HEK293 (cell line): ENCODE results near the gene ERBB4.

Experiments
- CTCF ChIA-PET: fragments of 350-600 bp; formaldehyde crosslinking; extraction: SDS; loops from one replicate; lab custom pipeline; 2021; ENCODE audit warnings: antibody characterized with exemption; lab: Yijun Ruan, JAX
- POLR2A ChIA-PET: fragments of 300-600 bp; formaldehyde crosslinking; extraction: SDS; loops from one replicate; lab custom pipeline; 2020; ENCODE audit warnings: antibody characterized with exemption, inconsistent platforms; lab: Yijun Ruan, JAX
- H3K27ac ChIP-seq: fragments of 200-500 bp; sonication (Bioruptor generic); 2 replicates; pipeline ENCODE4 v1.5.1; 2014; ENCODE audit warnings: low read depth, low read length, control low read depth, inconsistent platforms; ENCODE audit errors: extremely low read depth
- H3K36me3 ChIP-seq, 2 experiments: fragments of 200-500 bp in 1 of 2; sonication (Bioruptor generic) in 1 of 2; 1 replicate in 1 of 2; 2 replicates in 1 of 2; pipeline ENCODE4 v1.5.1; 2014 to 2017; ENCODE audit warnings: inconsistent platforms in 2 of 2, low read length in 2 of 2; ENCODE audit not compliant: control insufficient read depth in 2 of 2, insufficient read depth in 1 of 2
- H3K4me1 ChIP-seq: fragments of 200-500 bp; sonication (Bioruptor generic); 2 replicates; pipeline ENCODE4 v1.5.1; 2014; ENCODE audit warnings: mild to moderate bottlenecking, low read length, inconsistent platforms; ENCODE audit not compliant: control insufficient read depth, insufficient read depth
- H3K4me3 ChIP-seq: 2 replicates; pipeline ENCODE4 v1.5.1; 2011; ENCODE audit warnings: low read depth, mild to moderate bottlenecking, control low read depth, low read length, moderate library complexity
- H3K9me3 ChIP-seq: fragments of 200-500 bp; sonication (Bioruptor generic); 2 replicates; pipeline ENCODE4 v1.5.1; 2014; ENCODE audit warnings: low read depth, low read length, inconsistent platforms; ENCODE audit not compliant: control insufficient read depth, insufficient read depth
- BCL6B ChIP-seq: fragments of 450-650 bp; formaldehyde crosslinking; IDR thresholded peaks from 2 replicates; pipeline ENCODE4 v1.5.1; 2017; ENCODE audit warnings: missing biosample characterization, missing genetic modification characterization
- PBX3 ChIP-seq: sonication (generic); formaldehyde crosslinking; IDR thresholded peaks from 2 replicates; pipeline ENCODE4 v1.8.1; 2022; ENCODE audit warnings: mild to moderate bottlenecking, moderate library complexity, missing genetic modification reagents
- PRDM1 ChIP-seq: fragments of 450-650 bp; formaldehyde crosslinking; IDR thresholded peaks from 2 replicates; pipeline ENCODE4; 2016; ENCODE audit warnings: missing biosample characterization, missing genetic modification characterization
- PRDM10 ChIP-seq: fragments of 450-650 bp; formaldehyde crosslinking; IDR thresholded peaks from 2 replicates; pipeline ENCODE4 v1.5.1; 2016; ENCODE audit warnings: missing biosample characterization, missing genetic modification characterization
- PRDM4 ChIP-seq: fragments of 450-650 bp; formaldehyde crosslinking; IDR thresholded peaks from 2 replicates; pipeline ENCODE4 v1.5.1; 2017; ENCODE audit warnings: missing biosample characterization, missing genetic modification characterization
- SP3 ChIP-seq: fragments of 450-650 bp; formaldehyde crosslinking; IDR thresholded peaks from 2 replicates; pipeline ENCODE4 v1.5.1; 2016; ENCODE audit warnings: missing biosample characterization, missing genetic modification characterization
- ZFHX2 ChIP-seq: fragments of 450-650 bp; formaldehyde crosslinking; conservative IDR thresholded peaks from 2 replicates; pipeline ENCODE4 v1.5.1; 2016; ENCODE audit warnings: missing biosample characterization, missing genetic modification characterization
- ZNF174 ChIP-seq: fragments of 450-650 bp; formaldehyde crosslinking; IDR thresholded peaks from 2 replicates; pipeline ENCODE4 v1.5.0; 2017; ENCODE audit warnings: missing biosample characterization, mild to moderate bottlenecking, missing genetic modification characterization
- ZNF18 ChIP-seq: fragments of 450-650 bp; formaldehyde crosslinking; IDR thresholded peaks from 2 replicates; pipeline ENCODE4 v1.5.1; 2016; ENCODE audit warnings: missing biosample characterization, missing genetic modification characterization
- ZNF221 ChIP-seq: fragments of 450-650 bp; formaldehyde crosslinking; IDR thresholded peaks from 2 replicates; pipeline ENCODE4 v1.5.1; 2017; ENCODE audit warnings: missing biosample characterization, missing genetic modification characterization, borderline replicate concordance
- ZNF248 ChIP-seq: fragments of 450-650 bp; formaldehyde crosslinking; IDR thresholded peaks from 2 replicates; pipeline ENCODE4 v1.5.1; 2017; ENCODE audit warnings: missing biosample characterization, missing genetic modification characterization
- ZNF311 ChIP-seq: fragments of 450-650 bp; formaldehyde crosslinking; IDR thresholded peaks from 2 replicates; pipeline ENCODE4 v1.5.1; 2017; ENCODE audit warnings: missing biosample characterization, missing genetic modification characterization, borderline replicate concordance
- ZNF324 ChIP-seq: fragments of 450-650 bp; formaldehyde crosslinking; IDR thresholded peaks from 2 replicates; pipeline ENCODE4 v1.5.1; 2016; ENCODE audit warnings: missing biosample characterization, missing genetic modification characterization
- ZNF335 ChIP-seq: fragments of 450-650 bp; formaldehyde crosslinking; conservative IDR thresholded peaks from 2 replicates; pipeline ENCODE4 v1.5.1; 2016; ENCODE audit warnings: missing biosample characterization, missing genetic modification characterization
- ZNF394 ChIP-seq: fragments of 450-650 bp; formaldehyde crosslinking; IDR thresholded peaks from 2 replicates; pipeline ENCODE4 v1.5.1; 2016; ENCODE audit warnings: missing biosample characterization, missing genetic modification characterization, mild to moderate bottlenecking, moderate library complexity, borderline replicate concordance
- ZNF426 ChIP-seq: fragments of 450-650 bp; formaldehyde crosslinking; IDR thresholded peaks from 2 replicates; pipeline ENCODE4 v1.5.1; 2017; ENCODE audit warnings: missing biosample characterization, missing genetic modification characterization, mild to moderate bottlenecking, inconsistent platforms, moderate library complexity
- ZNF488 ChIP-seq: fragments of 450-650 bp; formaldehyde crosslinking; IDR thresholded peaks from 2 replicates; pipeline ENCODE4 v1.5.1; 2016; ENCODE audit warnings: missing biosample characterization, missing genetic modification characterization
- ZNF514 ChIP-seq: fragments of 450-650 bp; formaldehyde crosslinking; IDR thresholded peaks from 2 replicates; pipeline ENCODE4 v1.5.1; 2016; ENCODE audit warnings: missing biosample characterization, missing genetic modification characterization
- ZNF558 ChIP-seq: fragments of 450-650 bp; formaldehyde crosslinking; IDR thresholded peaks from 2 replicates; pipeline ENCODE4 v1.5.1; 2016; ENCODE audit warnings: missing biosample characterization, missing genetic modification characterization
- ZNF629 ChIP-seq: fragments of 450-650 bp; formaldehyde crosslinking; IDR thresholded peaks from 2 replicates; pipeline ENCODE4 v1.5.1; 2017; ENCODE audit warnings: missing biosample characterization, missing genetic modification characterization
- ZNF785 ChIP-seq: fragments of 450-650 bp; formaldehyde crosslinking; IDR thresholded peaks from 2 replicates; pipeline ENCODE4 v1.5.1; 2016; ENCODE audit warnings: missing biosample characterization, missing genetic modification characterization

ERBB4 gene

GRCh38 chr2:211967234-211967633, 571.4 kb downstream of the ERBB4 start:
- no peaks in the 10 kb centered on the region for H3K9me3 ChIP-seq
- no peaks in the 10 kb centered on the region for H3K4me1 ChIP-seq
- CTCF ChIA-PET = no interaction called here
- TF ChIP-seq ZNF426 (no peak), PRDM4 (no peak), ZNF785 (tag by site-specific recombination) (no peak), ZNF629 (no peak), SP3 (no peak), ZNF311 (tag by site-specific recombination) (no peak), ZNF488 (tag by site-specific recombination) (no peak), ZNF324 (tag by site-specific recombination) (no peak), ZNF394 (no peak), ZNF335 (tag by site-specific recombination) (no peak)
- POLR2A ChIA-PET = no interaction called here
- no peaks in the 10 kb centered on the region for H3K36me3 ChIP-seq
- H3K4me3 ChIP-seq = no peak overlapping the region
- H3K27ac ChIP-seq = no peak overlapping the region

GRCh38 chr2:211963969-211964368, 574.6 kb downstream of the ERBB4 start:
- no peaks in the 10 kb centered on the region for H3K36me3 ChIP-seq
- POLR2A ChIA-PET = no interaction called here
- TF ChIP-seq ZNF248 (tag by site-specific recombination) (no peak), ZNF18 (no peak), ZNF174 (no peak), ZFHX2 (tag by site-specific recombination) (no peak), ZNF514 (tag by site-specific recombination) (no peak), BCL6B (tag by site-specific recombination) (no peak)
- TF ChIP-seq, all 188 proteins: peak for 0
- H3K9me3 ChIP-seq = no peaks in the 10 kb centered on the region
- no peak overlapping the region for H3K27ac ChIP-seq
- no peaks in the 10 kb centered on the region for H3K4me1 ChIP-seq
- CTCF ChIA-PET = no interaction called here
- H3K4me3 ChIP-seq = no peak overlapping the region

- ChIA-PET POLR2A (no interaction called here), CTCF (interaction anchor here (0.7 kb wide), 1 partner anchor 77 kb away, joined by 5 read pairs; no protein-coding TSS in a partner anchor)
- H3K36me3 ChIP-seq = no peaks in the 10 kb centered on the region
- no peaks in the 10 kb centered on the region for H3K4me1 ChIP-seq
- H3K27ac ChIP-seq = no peak overlapping the region
- H3K9me3 ChIP-seq = no peaks in the 10 kb centered on the region
- no peak overlapping the region for H3K4me3 ChIP-seq
- TF ChIP-seq PRDM1 (tag by site-specific recombination) (no peak), PRDM10 (tag by site-specific recombination) (no peak), ZNF221 (tag by site-specific recombination) (no peak), PBX3 (no peak), ZNF558 (tag by site-specific recombination) (no peak)
Measured at GRCh38 chr2:211957799-211958198, 580.8 kb downstream of the ERBB4 start.
